ENCODE measurements around the gene EPB41L4A.

Gene EPB41L4A

GRCh38 chr5:112379542-112380325 is 39.3 kb downstream of the EPB41L4A start:
- no peak for TF ChIP-seq GATA2 (IDR thresholded peaks at IDR 0.05; ENCODE audit: low read depth, low read length)
- TF ChIP-seq GATA3 (IDR thresholded peaks at IDR 0.05; ENCODE audit: low read depth, low read length), result no peak

- TF ChIP-seq GATA2 (IDR thresholded peaks at IDR 0.05; ENCODE audit: low read depth, low read length) (no peak), GATA3 (IDR thresholded peaks at IDR 0.05; ENCODE audit: low read depth, low read length) (no peak)
These were observed 44.3 kb downstream of the EPB41L4A start for GRCh38 chr5:112374818-112375217.

- TF ChIP-seq GATA3 (IDR thresholded peaks at IDR 0.05; ENCODE audit: low read depth, low read length) (no peak), GATA2 (IDR thresholded peaks at IDR 0.05; ENCODE audit: low read depth, low read length) (no peak)
These were observed 44.7 kb downstream of the EPB41L4A start for GRCh38 chr5:112374356-112374755.

GRCh38 chr5:112373885-112374284 is 45.2 kb downstream of the EPB41L4A start:
- TF ChIP-seq GATA2 (IDR thresholded peaks at IDR 0.05; ENCODE audit: low read depth, low read length) (no peak), GATA3 (IDR thresholded peaks at IDR 0.05; ENCODE audit: low read depth, low read length) (no peak)

- no peak for TF ChIP-seq GATA2 (IDR thresholded peaks at IDR 0.05; ENCODE audit: low read depth, low read length)
- TF ChIP-seq GATA3 (IDR thresholded peaks at IDR 0.05; ENCODE audit: low read depth, low read length), result no peak
These were observed 46.5 kb downstream of the EPB41L4A start for GRCh38 chr5:112372543-112372942.

- no peak for TF ChIP-seq GATA3 (IDR thresholded peaks at IDR 0.05; ENCODE audit: low read depth, low read length)
- no peak for TF ChIP-seq GATA2 (IDR thresholded peaks at IDR 0.05; ENCODE audit: low read depth, low read length)
These were observed 48.0 kb downstream of the EPB41L4A start for GRCh38 chr5:112371067-112371466.

- TF ChIP-seq GATA2 (IDR thresholded peaks at IDR 0.05; ENCODE audit: low read depth, low read length) (no peak), GATA3 (IDR thresholded peaks at IDR 0.05; ENCODE audit: low read depth, low read length) (no peak)
These were observed 51.7 kb downstream of the EPB41L4A start for GRCh38 chr5:112367400-112367799.

GRCh38 chr5:112366987-112367386 is 52.1 kb downstream of the EPB41L4A start:
- no peak for TF ChIP-seq GATA3 (IDR thresholded peaks at IDR 0.05; ENCODE audit: low read depth, low read length)
- TF ChIP-seq GATA2 (IDR thresholded peaks at IDR 0.05; ENCODE audit: low read depth, low read length), result no peak

- TF ChIP-seq GATA2 (IDR thresholded peaks at IDR 0.05; ENCODE audit: low read depth, low read length) (no peak), GATA3 (IDR thresholded peaks at IDR 0.05; ENCODE audit: low read depth, low read length) (no peak)
These were observed 62.7 kb downstream of the EPB41L4A start for GRCh38 chr5:112356178-112356956.

GRCh38 chr5:112355058-112355685 is 63.9 kb downstream of the EPB41L4A start:
- no peak for TF ChIP-seq GATA2 (IDR thresholded peaks at IDR 0.05; ENCODE audit: low read depth, low read length)
- no peak for TF ChIP-seq GATA3 (IDR thresholded peaks at IDR 0.05; ENCODE audit: low read depth, low read length)

GRCh38 chr5:112353678-112354077 is 65.4 kb downstream of the EPB41L4A start:
- TF ChIP-seq GATA3 (IDR thresholded peaks at IDR 0.05; ENCODE audit: low read depth, low read length) (no peak), GATA2 (IDR thresholded peaks at IDR 0.05; ENCODE audit: low read depth, low read length) (no peak)

GRCh38 chr5:112351225-112351624 is 67.9 kb downstream of the EPB41L4A start:
- TF ChIP-seq GATA2 (IDR thresholded peaks at IDR 0.05; ENCODE audit: low read depth, low read length) (no peak), GATA3 (IDR thresholded peaks at IDR 0.05; ENCODE audit: low read depth, low read length) (no peak)

GRCh38 chr5:112350626-112351025 is 68.5 kb downstream of the EPB41L4A start:
- no peak for TF ChIP-seq GATA2 (IDR thresholded peaks at IDR 0.05; ENCODE audit: low read depth, low read length)

- TF ChIP-seq GATA2 (IDR thresholded peaks at IDR 0.05; ENCODE audit: low read depth, low read length), result no peak
- no peak for TF ChIP-seq GATA3 (IDR thresholded peaks at IDR 0.05; ENCODE audit: low read depth, low read length)
These were observed 69.7 kb downstream of the EPB41L4A start for GRCh38 chr5:112349371-112349770.

Measured in SH-SY5Y (cell line).